Activated gamma-delta T cell treated with anti-CD3 and anti-CD28 coated beads, Interleukin-2, amount 50 U/mL, for 16 hours (primary cell): ENCODE measurements around the gene EIF3C.
"Not testable (repeated sequence)": the region's sequence is repeated elsewhere in the genome, so short reads cannot be mapped to it uniquely, and the experiment has no call there.

Experiments used
- DNase-seq: peaks from one replicate; pipeline ENCODE4 v3.0.0-alpha.2; 2020; ENCODE audit warnings: low read depth

EIF3C gene

GRCh38 chr16:28750469-28751067 lies 39.3 kb downstream of the EIF3C start:
- not testable (repeated sequence) for DNase-seq

- not testable (repeated sequence) for DNase-seq
Observed at GRCh38 chr16:28751487-28751886, 40.2 kb downstream of the EIF3C start, which contains the start of gene NPIPB9. Gene NPIPB9, plus strand, starts transcription at chr16:28751787.

GRCh38 chr16:28781697-28782096 lies 70.4 kb downstream of the EIF3C start:
- not testable (repeated sequence) for DNase-seq

- DNase-seq = not testable (repeated sequence)
Observed at GRCh38 chr16:28782357-28782756, 71.1 kb downstream of the EIF3C start.
